BLaER1 (cell line): ENCODE data around the gene FASTKD1.
"Not testable (repeated sequence)": the region's sequence is repeated elsewhere in the genome, so short reads cannot be mapped to it uniquely, and the experiment has no call there.

ENCODE experiments used
- H3K27ac ChIP-seq: shearing (Covaris generic); formaldehyde crosslinking; 2 replicates; pipeline ENCODE4 v1.8.1; 2022
- H3K27me3 ChIP-seq: shearing (Covaris generic); formaldehyde crosslinking; 2 replicates; pipeline ENCODE4 v1.8.1; 2022
- H3K36me3 ChIP-seq: shearing (Covaris generic); formaldehyde crosslinking; 2 replicates; pipeline ENCODE4 v1.8.1; 2022
- H3K4me1 ChIP-seq: shearing (Covaris generic); formaldehyde crosslinking; 2 replicates; pipeline ENCODE4 v1.8.1; 2022
- H3K4me2 ChIP-seq: shearing (Covaris generic); formaldehyde crosslinking; 2 replicates; pipeline ENCODE4 v1.8.1; 2022
- H3K4me3 ChIP-seq: shearing (Covaris generic); formaldehyde crosslinking; 2 replicates; pipeline ENCODE4 v1.8.1; 2022
- H3K9ac ChIP-seq: shearing (Covaris generic); formaldehyde crosslinking; 2 replicates; pipeline ENCODE4 v1.8.1; 2022
- H3K9me3 ChIP-seq: shearing (Covaris generic); formaldehyde crosslinking; 2 replicates; pipeline ENCODE4 v1.8.1; 2022
- H4K20me1 ChIP-seq: shearing (Covaris generic); formaldehyde crosslinking; 2 replicates; pipeline ENCODE4 v1.8.1; 2022
- Cebpa-rat ChIP-seq: shearing (Covaris generic); IDR thresholded peaks from 2 replicates; pipeline ENCODE4 v1.8.1; 2022

Gene FASTKD1

GRCh38 chr2:169590804-169591203 lies 17.1 kb upstream of the FASTKD1 start:
- Histone ChIP-seq H3K36me3 (peaks cover 36% of the 10 kb centered on the region), H3K4me2 (no peak overlapping the region), H3K27ac (no peak overlapping the region), H3K27me3 (no peaks in the 10 kb centered on the region), H3K9ac (no peak overlapping the region), H3K4me3 (no peak overlapping the region), H3K9me3 (peaks cover 7% of the 10 kb centered on the region; the same call in 1 of the 2 replicates), H4K20me1 (peaks cover 97% of the 10 kb centered on the region), H3K4me1 (peaks cover 26% of the 10 kb centered on the region)
- no peak for TF ChIP-seq Cebpa-rat

GRCh38 chr2:169585673-169586072 lies 12.0 kb upstream of the FASTKD1 start:
- H3K36me3 ChIP-seq, result peaks cover 15% of the 10 kb centered on the region; the same call in 1 of the 2 replicates
- H3K4me1 ChIP-seq, result peaks cover 26% of the 10 kb centered on the region
- H4K20me1 ChIP-seq, result peaks cover 52% of the 10 kb centered on the region
- peaks cover 17% of the 10 kb centered on the region for H3K9me3 ChIP-seq
- no peak for TF ChIP-seq Cebpa-rat
- H3K9ac ChIP-seq, result peak overlapping the region; percentile 93
- H3K4me3 ChIP-seq, result peak overlapping the region; percentile 83
- peak overlapping the region; percentile 93 for H3K27ac ChIP-seq
- H3K4me2 ChIP-seq, result peak overlapping the region; percentile 88
- H3K27me3 ChIP-seq, result no peaks in the 10 kb centered on the region

DNA sequence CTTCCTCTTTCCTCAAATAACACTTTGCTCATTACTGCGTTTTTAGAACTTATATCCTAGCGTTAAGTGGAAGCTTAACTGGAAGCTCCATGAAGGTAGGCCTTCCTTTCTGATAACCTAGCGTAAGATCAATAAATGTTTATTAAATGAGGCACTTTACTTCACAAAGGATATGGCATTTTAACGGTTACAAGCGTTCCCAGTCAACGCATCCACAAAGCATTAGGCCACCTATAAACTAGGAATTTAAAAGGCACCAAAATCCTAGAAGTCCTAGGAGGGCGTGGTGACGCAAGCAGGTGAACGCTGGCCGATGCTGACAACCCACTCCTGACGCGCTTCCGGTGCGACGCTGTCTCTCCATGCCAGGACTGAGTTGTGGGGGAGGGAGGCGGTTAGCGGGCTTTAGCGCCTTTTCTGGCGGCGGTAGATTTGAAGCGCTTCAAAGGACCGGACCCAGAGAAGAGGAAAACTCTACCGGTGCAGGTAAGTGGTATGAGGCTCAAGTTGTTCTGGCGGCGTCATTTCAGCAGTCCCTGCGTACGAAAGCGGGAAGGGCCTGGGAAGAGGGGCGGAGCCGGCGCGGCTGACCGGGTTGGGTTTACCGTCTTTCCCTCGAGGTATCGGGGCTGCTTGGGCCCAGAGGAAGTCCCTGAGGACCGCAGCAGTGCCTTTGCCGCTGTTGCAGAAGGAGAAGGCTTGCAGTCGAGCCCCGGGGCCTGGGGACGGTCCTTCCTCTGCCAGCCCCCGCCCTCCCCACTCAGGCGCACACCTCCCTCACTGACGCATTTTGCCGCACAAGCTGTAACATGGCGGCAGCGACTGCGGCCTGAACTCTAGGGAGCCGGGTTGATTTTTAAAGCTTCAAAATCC lies 10.6 kb upstream of the FASTKD1 start, which contains the start of gene PPIG:
Gene PPIG (plus strand): TSS at position 347 of the 873 bp plus-strand sequence. CDS start 19,691 bp downstream, outside the sequence.
- Histone ChIP-seq H3K36me3 (peaks cover 3% of the 10 kb centered on the region; the same call in 1 of the 2 replicates), H3K27ac (peak within 1 kb of the TSS; percentile 93), H3K9ac (peak within 1 kb of the TSS; percentile 93), H3K4me1 (peaks cover 22% of the 10 kb centered on the region), H3K9me3 (peaks cover 9% of the 10 kb centered on the region), H3K27me3 (no peaks in the 10 kb centered on the region), H3K4me2 (peak within 1 kb of the TSS; percentile 88), H3K4me3 (peak within 1 kb of the TSS; percentile 83), H4K20me1 (peaks cover 38% of the 10 kb centered on the region)
- TF ChIP-seq Cebpa-rat, result peak; percentile 74

GRCh38 chr2:169583518-169583917 lies 9.9 kb upstream of the FASTKD1 start:
- H3K27me3 ChIP-seq, result no peaks in the 10 kb centered on the region
- peak overlapping the region; percentile 93; the same call in 1 of the 2 replicates for H3K27ac ChIP-seq
- peaks cover 31% of the 10 kb centered on the region for H4K20me1 ChIP-seq
- no peak for TF ChIP-seq Cebpa-rat
- peaks cover 1% of the 10 kb centered on the region; the same call in 1 of the 2 replicates for H3K36me3 ChIP-seq
- peaks cover 9% of the 10 kb centered on the region for H3K9me3 ChIP-seq
- peaks cover 22% of the 10 kb centered on the region for H3K4me1 ChIP-seq
- no peak overlapping the region for H3K4me2 ChIP-seq
- H3K9ac ChIP-seq, result no peak overlapping the region
- H3K4me3 ChIP-seq, result peak overlapping the region; percentile 83; the same call in 1 of the 2 replicates

- H3K4me1 ChIP-seq, result peaks cover 22% of the 10 kb centered on the region
- peaks cover 23% of the 10 kb centered on the region for H4K20me1 ChIP-seq
- not testable (repeated sequence) for H3K27me3 ChIP-seq, H3K4me2 ChIP-seq, H3K4me3 ChIP-seq, H3K36me3 ChIP-seq, H3K9ac ChIP-seq, H3K9me3 ChIP-seq, H3K27ac ChIP-seq
These were observed 9.0 kb upstream of the FASTKD1 start for GRCh38 chr2:169582552-169583266.

DNA sequence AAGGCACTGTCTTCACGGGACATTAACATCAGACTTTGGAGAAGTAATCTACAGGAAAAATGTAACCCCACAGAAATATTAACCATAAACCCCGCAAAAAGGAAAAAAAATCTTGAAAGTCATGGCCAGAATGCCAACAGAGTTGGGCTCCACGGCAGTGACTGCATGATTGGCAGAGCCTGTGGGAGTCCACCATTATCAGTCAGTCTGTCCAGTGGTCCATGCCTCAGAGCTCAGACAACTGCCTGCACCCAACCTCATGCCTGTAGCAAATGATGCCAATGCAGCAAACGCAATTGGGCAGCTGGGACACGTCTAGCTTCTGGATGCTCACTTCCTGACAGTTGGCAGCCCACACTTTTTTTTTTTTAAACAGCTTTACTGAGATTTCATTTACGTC lies 5.4 kb upstream of the FASTKD1 start:
- H3K4me2 ChIP-seq, result no peak overlapping the region

GRCh38 chr2:169575264-169575663 lies 1.6 kb upstream of the FASTKD1 start:
- not testable (repeated sequence) for H3K36me3 ChIP-seq, H3K27ac ChIP-seq, H3K9me3 ChIP-seq, H4K20me1 ChIP-seq, H3K9ac ChIP-seq, H3K27me3 ChIP-seq, H3K4me2 ChIP-seq, H3K4me3 ChIP-seq
- H3K4me1 ChIP-seq, result peaks cover 23% of the 10 kb centered on the region

More for the DNA sequence above, 5.4 kb upstream of the FASTKD1 start:
- Histone ChIP-seq H3K27ac (no peak overlapping the region), H3K9me3 (peaks cover 12% of the 10 kb centered on the region), H3K27me3 (no peaks in the 10 kb centered on the region), H3K4me1 (no peaks in the 10 kb centered on the region), H4K20me1 (no peaks in the 10 kb centered on the region), H3K36me3 (no peaks in the 10 kb centered on the region), H3K4me3 (no peak overlapping the region), H3K9ac (no peak overlapping the region)
- TF ChIP-seq Cebpa-rat, result no peak

DNA sequence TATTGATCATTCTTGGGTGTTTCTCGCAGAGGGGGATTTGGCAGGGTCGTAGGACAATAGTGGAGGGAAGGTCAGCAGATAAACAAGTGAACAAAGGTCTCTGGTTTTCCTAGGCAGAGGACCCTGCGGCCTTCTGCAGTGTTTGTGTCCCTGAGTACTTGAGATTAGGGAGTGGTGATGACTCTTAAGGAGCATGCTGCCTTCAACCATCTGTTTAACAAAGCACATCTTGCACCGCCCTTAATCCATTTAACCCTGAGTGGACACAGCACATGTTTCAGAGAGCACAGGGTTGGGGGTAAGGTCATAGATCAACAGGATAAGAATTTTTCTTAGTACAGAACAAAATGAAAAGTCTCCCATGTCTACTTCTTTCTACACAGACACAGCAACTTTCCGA lies 874 bp upstream of the FASTKD1 start:
- not testable (repeated sequence) for H3K27me3 ChIP-seq, H4K20me1 ChIP-seq, H3K4me2 ChIP-seq, H3K27ac ChIP-seq, H3K9ac ChIP-seq, H3K36me3 ChIP-seq, H3K9me3 ChIP-seq, H3K4me3 ChIP-seq
- H3K4me1 ChIP-seq, result peaks cover 27% of the 10 kb centered on the region

DNA sequence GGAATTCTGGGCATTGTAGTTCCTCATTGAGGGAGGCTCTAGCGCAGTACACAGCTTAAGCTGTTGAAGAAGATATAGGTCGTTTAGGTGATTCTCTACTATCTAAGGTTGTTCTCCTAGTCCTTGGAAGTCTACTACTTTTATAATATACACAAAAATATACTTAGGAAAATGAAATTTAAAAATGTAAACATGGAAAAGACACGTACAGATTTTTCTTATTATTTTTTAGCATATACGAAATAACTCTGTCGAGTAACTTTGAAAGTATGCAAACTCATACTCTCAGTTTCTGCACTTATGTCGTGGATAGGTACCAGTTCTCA lies 272 bp upstream of the FASTKD1 start:
- no peak for TF ChIP-seq Cebpa-rat
- Histone ChIP-seq H3K4me3 (peak overlapping the region; percentile 81), H3K9me3 (0 out of 2 replicates have a peak, but pooled peaks cover 3% of the 10 kb centered on the region), H3K4me1 (peaks cover 27% of the 10 kb centered on the region), H3K4me2 (no peak overlapping the region), H3K9ac (peak overlapping the region; percentile 77; the same call in 1 of the 2 replicates), H4K20me1 (no peaks in the 10 kb centered on the region), H3K27ac (no peak overlapping the region), H3K36me3 (no peaks in the 10 kb centered on the region), H3K27me3 (no peaks in the 10 kb centered on the region)

GRCh38 chr2:169572821-169573159 lies 875 bp downstream of the FASTKD1 start:
- peaks cover 4% of the 10 kb centered on the region; the same call in 1 of the 2 replicates for H3K36me3 ChIP-seq
- no peak for TF ChIP-seq Cebpa-rat
- H4K20me1 ChIP-seq, result no peaks in the 10 kb centered on the region
- 0 out of 2 replicates have a peak, but pooled peaks cover 3% of the 10 kb centered on the region for H3K9me3 ChIP-seq
- peak overlapping the region; percentile 81 for H3K4me3 ChIP-seq
- no peaks in the 10 kb centered on the region for H3K27me3 ChIP-seq
- peaks cover 27% of the 10 kb centered on the region for H3K4me1 ChIP-seq
- H3K4me2 ChIP-seq, result peak overlapping the region; percentile 81
- peak overlapping the region; percentile 66 for H3K27ac ChIP-seq
- H3K9ac ChIP-seq, result peak overlapping the region; percentile 77
